ENCODE results near the gene LIMK1.
"Not testable (repeated sequence)": the region's sequence is repeated elsewhere in the genome, so short reads cannot be mapped to it uniquely, and the experiment has no call there.

LIMK1 gene

GRCh38 chr7:74126220-74126880, 42.7 kb downstream of the LIMK1 start:
- DNase-seq: no peak

DNA sequence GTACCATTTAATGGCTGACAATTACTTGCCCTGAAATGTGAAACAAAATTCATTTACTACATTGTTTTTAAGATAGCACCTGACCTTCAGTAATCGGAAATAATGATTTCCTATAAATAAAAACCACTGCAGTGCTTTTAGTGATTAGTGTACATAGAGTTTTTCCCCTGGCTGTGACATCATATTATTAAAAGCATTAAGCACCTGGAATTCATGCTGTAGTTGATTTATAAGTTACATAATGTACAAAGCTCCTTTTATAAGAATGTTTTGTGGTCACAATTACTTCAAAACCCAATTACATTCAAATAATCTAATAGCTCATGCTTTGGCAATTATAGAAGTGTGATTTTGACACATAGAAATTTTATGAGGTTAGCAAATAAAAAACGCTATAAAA, 46.3 kb downstream of the LIMK1 start:
- DNase-seq: no peak

GRCh38 chr7:74130518-74130917, 46.9 kb downstream of the LIMK1 start:
- DNase-seq: no peak

GRCh38 chr7:74134117-74134620, 50.6 kb downstream of the LIMK1 start:
- DNase-seq: no peak

- DNase-seq: no peak
These were observed 54.8 kb downstream of the LIMK1 start for GRCh38 chr7:74138334-74138867.

DNA sequence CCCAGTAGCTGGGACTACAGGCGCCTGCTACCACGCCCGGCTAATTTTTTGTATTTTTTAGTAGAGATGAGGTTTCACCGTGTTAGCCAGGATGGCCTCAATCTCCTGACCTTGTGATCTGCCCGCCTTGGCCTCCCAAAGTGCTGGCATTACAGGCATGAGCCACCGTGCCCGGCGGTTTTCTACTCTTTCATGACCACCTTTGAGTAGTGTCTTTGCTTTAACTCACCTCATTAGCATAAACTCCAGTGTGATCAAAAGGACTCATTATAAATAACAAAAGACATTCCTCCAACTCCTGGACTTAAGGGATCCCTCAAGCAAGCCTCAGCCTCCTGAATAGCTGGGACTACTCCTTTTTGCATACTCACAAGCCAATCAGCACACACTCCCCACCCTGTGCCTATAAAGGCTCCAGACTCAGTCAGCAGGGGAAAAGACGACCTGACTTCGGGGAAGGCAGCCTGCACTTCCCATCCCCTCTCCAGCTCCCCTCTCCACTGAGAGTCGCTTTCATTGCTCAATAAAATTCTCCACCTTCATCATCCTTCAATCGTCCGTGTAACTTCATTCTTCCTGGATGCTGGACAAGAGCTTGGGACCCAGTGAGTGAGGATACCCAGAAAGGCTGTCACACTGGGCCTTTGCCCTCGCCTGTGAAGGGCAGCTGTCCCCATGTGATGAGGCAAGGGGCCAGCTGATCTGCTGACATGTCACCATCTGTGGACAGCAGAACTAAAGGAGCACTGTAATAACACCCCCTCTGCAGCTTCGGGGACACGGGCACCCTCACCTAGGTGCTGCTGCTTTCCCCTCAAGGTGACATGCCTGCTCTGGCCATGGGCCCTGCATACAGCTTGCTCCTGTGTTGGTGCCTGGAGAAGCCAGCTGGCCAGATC, 55.6 kb downstream of the LIMK1 start:
- no peak for DNase-seq

GRCh38 chr7:74141705-74142104, 58.1 kb downstream of the LIMK1 start:
- no peak for DNase-seq

GRCh38 chr7:74143383-74143782, 59.8 kb downstream of the LIMK1 start:
- no peak for DNase-seq

- DNase-seq: no peak
These were observed 64.9 kb downstream of the LIMK1 start for GRCh38 chr7:74148491-74148890.

- no peak for DNase-seq
These were observed 65.5 kb downstream of the LIMK1 start for GRCh38 chr7:74149071-74149470.

- DNase-seq: no peak
These were observed 66.0 kb downstream of the LIMK1 start for GRCh38 chr7:74149603-74150002.

DNA sequence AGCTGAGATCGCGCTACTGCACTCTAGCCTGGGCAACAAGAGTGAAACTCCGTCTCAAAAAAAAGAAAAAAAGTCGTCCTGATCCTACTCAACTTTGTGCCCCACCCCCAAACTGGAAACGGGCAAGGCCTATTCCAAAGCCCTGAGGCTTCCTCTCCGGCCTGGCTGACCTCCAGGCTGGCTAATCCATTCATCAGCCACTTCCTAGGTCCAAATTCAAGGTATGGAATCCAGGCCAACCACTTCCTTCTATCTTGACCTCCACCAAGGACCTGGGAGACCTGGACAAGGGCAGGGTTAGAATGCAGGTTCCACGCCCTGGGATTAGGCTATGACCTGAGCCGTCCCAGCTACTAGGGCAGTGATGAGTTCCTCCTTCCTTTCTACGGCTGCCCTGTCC, 70.1 kb downstream of the LIMK1 start:
- no peak for DNase-seq

DNA sequence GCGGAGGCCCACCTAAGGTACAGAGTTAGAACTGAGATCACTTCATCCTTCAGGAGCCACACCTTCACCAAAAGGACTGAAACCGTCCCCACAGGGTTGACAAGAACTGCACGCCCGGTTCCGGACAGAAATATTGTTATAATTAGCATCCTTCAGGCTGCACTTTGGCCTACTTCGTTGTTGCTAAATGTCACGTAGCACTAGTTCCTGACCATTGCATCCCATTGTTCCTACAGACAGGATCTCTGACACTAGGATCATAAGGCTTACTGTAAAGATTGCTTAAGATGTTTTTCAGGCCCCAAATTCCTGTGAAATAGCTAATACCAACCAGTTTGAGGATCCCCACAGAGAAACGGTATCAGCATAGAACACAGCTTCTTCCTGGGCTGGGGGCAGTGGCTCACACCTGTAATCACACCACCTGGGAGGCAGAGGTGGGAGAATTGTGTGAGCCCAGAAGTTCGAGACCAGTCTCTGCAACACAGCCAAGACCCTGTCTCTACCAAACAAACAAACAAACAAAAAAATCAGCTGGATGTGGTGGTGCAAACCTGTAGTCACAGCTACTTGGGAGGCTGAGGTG, 72.3 kb downstream of the LIMK1 start:
- DNase-seq: no peak

- DNase-seq: no peak
These were observed 74.0 kb downstream of the LIMK1 start for GRCh38 chr7:74157605-74158004.

DNA sequence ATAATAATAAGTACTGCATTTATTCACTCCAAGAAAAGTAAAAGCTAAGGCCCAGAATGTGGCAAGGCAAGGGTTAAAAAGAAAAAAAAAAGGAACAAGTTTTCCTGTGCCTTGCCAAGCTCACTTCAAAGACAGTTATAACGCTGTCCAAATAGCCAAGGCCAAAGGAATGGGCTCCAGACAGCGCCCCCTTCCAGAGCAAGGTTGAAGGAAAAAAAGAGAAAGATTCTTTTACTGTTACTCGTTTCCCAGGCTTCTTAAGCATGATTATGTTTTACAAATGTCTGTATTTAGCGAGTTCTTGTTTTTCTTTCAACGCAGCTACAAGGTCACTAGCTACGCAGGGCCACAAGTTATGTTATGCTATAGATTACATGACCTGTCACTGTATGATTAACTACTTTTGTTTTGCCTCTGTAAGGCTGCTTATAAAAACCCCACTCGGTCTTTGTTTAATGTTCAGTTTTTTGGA, 81.4 kb downstream of the LIMK1 start:
- peak; percentile 57 for DNase-seq

DNA sequence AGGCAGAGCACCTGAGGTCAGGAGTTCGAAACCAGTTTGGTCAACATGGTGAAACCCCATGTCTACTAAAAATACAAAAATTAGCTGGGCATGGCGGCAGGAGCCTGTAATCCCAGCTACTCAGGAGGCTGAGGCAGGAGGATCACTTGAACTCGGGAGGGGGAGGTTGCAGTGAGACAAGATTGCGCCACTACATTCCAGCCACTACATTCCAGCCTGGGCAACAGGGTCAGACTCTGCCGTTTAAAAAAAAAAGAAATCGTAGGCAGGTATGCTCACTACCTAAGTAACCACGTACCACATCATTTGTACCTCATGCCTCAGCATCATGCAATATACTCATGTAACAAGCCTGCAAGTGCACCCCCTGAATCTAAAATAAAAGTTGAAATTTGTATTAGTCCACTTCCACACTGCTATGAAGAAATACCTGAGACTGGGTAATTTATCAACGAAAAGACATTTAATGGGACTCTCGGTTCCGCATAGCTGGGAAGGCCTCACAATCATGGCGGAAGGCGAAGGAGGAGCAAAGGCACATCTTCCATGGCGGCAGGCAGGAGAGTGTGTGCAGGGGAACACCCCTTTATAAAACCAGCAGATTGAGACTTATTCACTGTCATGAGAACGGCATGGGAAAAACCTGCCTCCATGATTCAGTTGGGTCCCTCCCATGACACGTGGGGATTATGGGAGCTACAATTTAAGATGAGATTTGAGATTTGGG, 82.4 kb downstream of the LIMK1 start:
- DNase-seq: no peak

GRCh38 chr7:74167324-74167723, 83.7 kb downstream of the LIMK1 start:
- not testable (repeated sequence) for DNase-seq

Measured in fibroblast of skin of back (primary cell).